ENCODE data around the gene IQSEC1. TPM values are rescaled to one million over a fixed set of nuclear protein-coding genes. Genes with fewer than 3 reads are reported as not detected.

Gene IQSEC1
- total RNA-seq, 1 donor from 2014 or later: 41.7 TPM

DNA sequence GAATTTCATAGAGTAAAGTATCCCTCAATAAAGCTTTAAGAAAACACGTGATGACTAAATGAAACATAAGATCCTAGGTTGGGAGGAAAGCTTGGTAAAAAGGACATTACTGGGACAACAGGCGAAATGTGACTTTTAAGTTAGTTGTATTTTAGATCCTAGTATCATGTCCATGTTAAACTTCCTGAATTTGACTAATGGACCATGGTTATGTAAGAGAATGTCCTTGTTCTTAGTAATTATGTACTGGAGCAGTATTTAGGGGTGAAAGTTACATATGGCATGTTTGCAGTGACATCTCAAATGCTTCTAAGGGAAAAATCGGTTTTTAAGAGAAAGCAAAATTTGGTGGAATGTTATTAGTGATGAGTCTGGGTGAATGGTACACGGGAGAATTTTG is 69.6 kb downstream of the IQSEC1 start:
- no peak for DNase-seq (ENCODE audit: low spot score in 2 of 2, unreplicated experiment in 2 of 2)
- no peak overlapping the region for H3K27ac Mint-ChIP-seq
- H3K27me3 Mint-ChIP-seq (ENCODE audit: low read depth): no peaks in the 10 kb centered on the region
- peaks cover 8% of the 10 kb centered on the region for H3K4me1 Mint-ChIP-seq
- H3K9me3 Mint-ChIP-seq: no peaks in the 10 kb centered on the region
- TF ChIP-seq, protein P1, sequence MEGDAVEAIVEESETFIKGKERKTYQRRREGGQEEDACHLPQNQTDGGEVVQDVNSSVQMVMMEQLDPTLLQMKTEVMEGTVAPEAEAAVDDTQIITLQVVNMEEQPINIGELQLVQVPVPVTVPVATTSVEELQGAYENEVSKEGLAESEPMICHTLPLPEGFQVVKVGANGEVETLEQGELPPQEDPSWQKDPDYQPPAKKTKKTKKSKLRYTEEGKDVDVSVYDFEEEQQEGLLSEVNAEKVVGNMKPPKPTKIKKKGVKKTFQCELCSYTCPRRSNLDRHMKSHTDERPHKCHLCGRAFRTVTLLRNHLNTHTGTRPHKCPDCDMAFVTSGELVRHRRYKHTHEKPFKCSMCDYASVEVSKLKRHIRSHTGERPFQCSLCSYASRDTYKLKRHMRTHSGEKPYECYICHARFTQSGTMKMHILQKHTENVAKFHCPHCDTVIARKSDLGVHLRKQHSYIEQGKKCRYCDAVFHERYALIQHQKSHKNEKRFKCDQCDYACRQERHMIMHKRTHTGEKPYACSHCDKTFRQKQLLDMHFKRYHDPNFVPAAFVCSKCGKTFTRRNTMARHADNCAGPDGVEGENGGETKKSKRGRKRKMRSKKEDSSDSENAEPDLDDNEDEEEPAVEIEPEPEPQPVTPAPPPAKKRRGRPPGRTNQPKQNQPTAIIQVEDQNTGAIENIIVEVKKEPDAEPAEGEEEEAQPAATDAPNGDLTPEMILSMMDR (IDR thresholded peaks at IDR 0.05; ENCODE audit: unreplicated experiment): no peak
- no peaks in the 10 kb centered on the region for H3K36me3 Mint-ChIP-seq
- no peak overlapping the region for H3K4me3 Mint-ChIP-seq

DNA sequence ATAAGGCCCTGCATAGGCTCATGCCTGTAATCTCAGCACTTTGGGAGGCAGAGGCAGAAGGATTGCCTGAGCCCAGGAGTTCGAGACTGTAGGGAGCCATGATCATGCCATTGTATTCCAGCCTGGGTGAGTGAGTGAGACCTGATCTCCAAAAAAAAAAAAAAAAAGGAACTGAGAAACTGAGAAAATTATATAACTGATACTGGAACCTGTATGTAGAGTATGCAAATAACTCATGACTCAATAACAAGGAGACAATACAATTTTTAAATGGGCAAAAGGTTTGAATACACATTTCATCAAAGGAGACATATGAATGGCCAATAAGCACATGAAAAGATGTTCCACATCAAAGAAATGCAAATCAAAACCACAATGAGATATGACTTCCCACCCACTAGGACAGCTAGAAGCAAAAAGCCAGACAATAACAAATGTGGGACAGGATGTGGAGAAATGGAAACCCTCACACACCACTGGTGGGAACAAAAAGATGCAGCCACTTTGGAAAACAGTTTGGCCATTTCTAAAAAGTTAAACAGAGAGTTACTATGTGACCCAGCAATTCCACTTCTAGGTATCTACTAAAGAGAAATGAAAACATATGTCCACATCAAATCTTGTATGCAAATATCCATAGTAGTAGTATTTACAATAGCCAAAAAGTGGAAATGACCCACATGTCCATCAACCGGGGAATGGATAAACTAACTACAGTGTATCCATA is 70.7 kb downstream of the IQSEC1 start:
- H3K4me1 Mint-ChIP-seq: peaks cover 6% of the 10 kb centered on the region
- H3K4me3 Mint-ChIP-seq: no peak overlapping the region
- TF ChIP-seq, protein P1 (IDR thresholded peaks at IDR 0.05; ENCODE audit: unreplicated experiment): no peak
- no peaks in the 10 kb centered on the region for H3K36me3 Mint-ChIP-seq
- H3K27ac Mint-ChIP-seq: no peak overlapping the region
- no peaks in the 10 kb centered on the region for H3K9me3 Mint-ChIP-seq
- no peaks in the 10 kb centered on the region for H3K27me3 Mint-ChIP-seq (ENCODE audit: low read depth)
- no peak for DNase-seq (ENCODE audit: low spot score in 2 of 2, unreplicated experiment in 2 of 2)

DNA sequence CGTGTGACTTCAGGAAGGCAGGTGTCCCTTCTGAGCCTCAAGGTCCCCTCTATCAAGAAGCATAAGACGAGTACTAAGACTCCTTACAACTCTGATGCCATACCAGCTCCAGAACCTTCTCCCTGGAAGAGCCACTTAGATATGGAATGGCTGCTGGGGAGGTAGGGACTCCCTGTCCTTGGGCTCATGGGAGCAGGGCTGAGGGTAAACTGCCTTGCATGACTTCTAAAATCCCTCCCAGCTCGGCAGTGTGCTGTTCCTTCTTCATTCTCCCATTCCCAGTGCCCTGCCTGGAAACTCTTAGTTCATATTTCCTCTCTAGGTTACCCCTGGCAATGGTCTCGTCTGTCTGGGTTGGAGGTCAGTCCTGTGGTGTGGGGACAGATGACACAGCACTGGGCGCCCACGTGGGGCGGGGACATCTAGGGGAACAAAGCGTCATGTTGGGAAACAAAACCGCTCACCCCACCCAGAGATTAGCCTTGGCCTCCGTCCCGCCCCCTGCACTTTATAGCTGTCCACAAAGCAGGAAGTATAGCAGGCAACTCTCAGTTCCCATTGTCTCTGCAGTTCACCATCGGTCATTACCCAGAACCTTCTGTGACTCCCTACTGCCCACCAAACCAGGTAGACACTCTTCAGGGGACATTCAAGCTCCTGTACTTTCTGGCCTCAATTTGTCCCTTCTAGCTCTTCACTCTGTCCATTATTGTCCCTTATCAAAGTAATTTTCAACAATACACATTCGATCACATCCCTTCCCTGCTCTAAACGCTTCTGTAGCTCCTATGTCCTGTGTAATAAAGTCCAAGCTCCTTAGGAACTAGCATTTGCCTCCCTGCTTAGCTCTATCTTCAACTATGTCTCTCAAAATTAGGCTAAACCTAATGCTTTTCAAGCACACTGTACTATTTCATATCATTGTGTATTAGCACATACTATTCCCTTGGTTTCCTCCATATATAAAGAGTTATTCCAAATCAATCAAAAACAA is 73.8 kb downstream of the IQSEC1 start:
- no peaks in the 10 kb centered on the region for H3K36me3 Mint-ChIP-seq
- no peak for DNase-seq (ENCODE audit: low spot score in 2 of 2, unreplicated experiment in 2 of 2)

DNA sequence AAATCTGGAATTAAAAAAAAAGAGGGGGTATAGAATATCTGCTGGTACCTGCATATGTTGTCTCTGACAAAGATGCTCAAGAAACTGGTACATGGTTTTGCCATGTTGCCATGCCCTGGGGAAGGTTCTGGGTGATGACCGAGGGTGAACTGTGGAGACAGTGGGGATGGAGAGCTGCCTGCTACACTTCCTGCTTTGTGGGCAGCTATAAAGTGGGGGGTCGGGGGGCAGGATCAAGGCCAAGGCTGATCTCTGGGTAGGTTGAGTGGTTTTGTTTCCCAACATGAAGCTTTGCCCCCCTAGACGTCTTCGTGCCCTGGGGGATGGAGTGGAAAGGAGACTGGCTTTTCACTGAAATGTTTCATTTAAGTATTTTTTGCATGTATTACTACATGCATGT is 74.6 kb downstream of the IQSEC1 start:
- Mint-ChIP-seq H3K27me3 (ENCODE audit: low read depth) (peaks cover 2% of the 10 kb centered on the region), H3K27ac (no peak overlapping the region), H3K4me1 (peaks cover 2% of the 10 kb centered on the region), H3K4me3 (no peak overlapping the region), H3K36me3 (no peaks in the 10 kb centered on the region), H3K9me3 (no peaks in the 10 kb centered on the region)
- TF ChIP-seq, protein P1 (IDR thresholded peaks at IDR 0.05; ENCODE audit: unreplicated experiment): no peak
- no peak for DNase-seq (ENCODE audit: low spot score in 2 of 2, unreplicated experiment in 2 of 2)

More for the DNA sequence above, 73.8 kb downstream of the IQSEC1 start:
- peaks cover 3% of the 10 kb centered on the region for H3K4me1 Mint-ChIP-seq
- no peak overlapping the region for H3K27ac Mint-ChIP-seq
- peaks cover 2% of the 10 kb centered on the region for H3K27me3 Mint-ChIP-seq (ENCODE audit: low read depth)
- TF ChIP-seq, protein P1 (IDR thresholded peaks at IDR 0.05; ENCODE audit: unreplicated experiment): no peak
- no peaks in the 10 kb centered on the region for H3K9me3 Mint-ChIP-seq
- no peak overlapping the region for H3K4me3 Mint-ChIP-seq

DNA sequence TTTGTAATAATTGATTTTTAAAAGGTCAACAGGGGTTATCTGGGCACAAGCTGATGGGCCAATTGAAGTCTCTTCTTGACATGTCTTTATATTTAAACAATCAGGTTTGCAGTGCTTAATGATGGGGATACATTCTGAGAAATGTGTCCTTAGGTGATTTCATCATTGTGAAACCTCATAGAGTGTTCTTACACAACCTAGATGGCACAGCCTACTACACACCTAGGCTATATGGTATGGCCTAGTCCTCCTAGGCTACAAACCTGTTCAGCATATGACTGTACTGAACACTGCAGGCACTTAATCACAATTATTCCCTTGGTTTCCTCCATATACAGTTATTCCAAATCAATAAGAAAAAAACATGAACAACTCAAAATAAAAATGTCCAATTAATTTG is 75.8 kb downstream of the IQSEC1 start:
- H3K36me3 Mint-ChIP-seq: no peaks in the 10 kb centered on the region
- peaks cover 5% of the 10 kb centered on the region for H3K4me1 Mint-ChIP-seq
- peaks cover 4% of the 10 kb centered on the region for H3K27me3 Mint-ChIP-seq (ENCODE audit: low read depth)
- TF ChIP-seq, protein P1 (IDR thresholded peaks at IDR 0.05; ENCODE audit: unreplicated experiment): no peak
- no peak overlapping the region for H3K27ac Mint-ChIP-seq
- no peak for DNase-seq (ENCODE audit: low spot score in 2 of 2, unreplicated experiment in 2 of 2)
- no peak overlapping the region for H3K4me3 Mint-ChIP-seq
- no peaks in the 10 kb centered on the region for H3K9me3 Mint-ChIP-seq

Data from mesothelial cell of epicardium (in vitro differentiated cells).